CD4-positive, alpha-beta memory T cell (primary cell): Measurements from ENCODE around the gene ASB4. TPM values are rescaled to one million over a fixed set of nuclear protein-coding genes. Genes with fewer than 3 reads are reported as not detected.
"Not testable (repeated sequence)": the region's sequence is repeated elsewhere in the genome, so short reads cannot be mapped to it uniquely, and the experiment has no call there.

Experiments used
- CTCF ChIA-PET: fragments of 350-600 bp; sonication (Branson Sonifier 250); formaldehyde crosslinking; loops from one replicate; lab custom pipeline; 2021; ENCODE audit warnings: inconsistent platforms; ENCODE audit not compliant: partially characterized antibody; lab: Charles Lee
- POLR2A ChIA-PET: fragments of 350-600 bp; sonication (Branson Sonifier 250); formaldehyde crosslinking; loops from one replicate; lab custom pipeline; 2021; ENCODE audit not compliant: partially characterized antibody; lab: Charles Lee
- DNase-seq, 5 donors: peaks; one replicate each; pipeline versions ENCODE4 v3.0.0 to v3.0.0-alpha.2; 2020 to 2022; ENCODE audit warnings: mixed read lengths in 1 of 5
- H3K27ac ChIP-seq: one replicate; pipeline ENCODE4 v1.7.0; 2013; ENCODE audit warnings: low read depth, low read length
- H3K27me3 ChIP-seq: 2 replicates; pipeline ENCODE4 v1.7.0; 2013; ENCODE audit warnings: mild to moderate bottlenecking, low read length, moderate library complexity; ENCODE audit not compliant: insufficient read depth
- H3K36me3 ChIP-seq: 2 replicates; pipeline ENCODE4 v1.7.0; 2013; ENCODE audit warnings: mild to moderate bottlenecking, low read length, moderate library complexity; ENCODE audit not compliant: insufficient read depth
- H3K4me1 ChIP-seq: 2 replicates; pipeline ENCODE4 v1.7.0; 2013; ENCODE audit warnings: mild to moderate bottlenecking, low read length, moderate library complexity; ENCODE audit not compliant: insufficient read depth
- H3K4me3 ChIP-seq, 2 donors: one replicate each; pipeline ENCODE4 v1.7.0; 2013; ENCODE audit warnings: low read length in 2 of 2, mild to moderate bottlenecking in 1 of 2
- H3K9me3 ChIP-seq, 2 donors: one replicate each; pipeline ENCODE4 v1.7.0; 2013; ENCODE audit warnings: low read length in 2 of 2, control low read depth in 1 of 2; ENCODE audit not compliant: control insufficient read depth in 1 of 2
- H3K27ac Mint-ChIP-seq, 7 donors: one replicate each; pipeline ENCODE4 v1.8.0; 2020 to 2021; ENCODE audit warnings: mixed read lengths in 7 of 7, mild to moderate bottlenecking in 6 of 7, inconsistent platforms in 3 of 7, moderate library complexity in 3 of 7
- H3K27me3 Mint-ChIP-seq, 2 donors: one replicate each; pipeline ENCODE4 v1.8.0; 2020 to 2021; ENCODE audit warnings: mixed read lengths in 2 of 2
- H3K36me3 Mint-ChIP-seq, 2 donors: one replicate each; pipeline ENCODE4 v1.8.0; 2020 to 2021; ENCODE audit warnings: mixed read lengths in 2 of 2, inconsistent platforms in 1 of 2, mild to moderate bottlenecking in 1 of 2
- H3K4me1 Mint-ChIP-seq, 4 donors: one replicate each; pipeline ENCODE4 v1.8.0; 2020 to 2021; ENCODE audit warnings: mixed read lengths in 4 of 4, mild to moderate bottlenecking in 1 of 4
- H3K4me3 Mint-ChIP-seq, 8 donors: one replicate each; pipeline ENCODE4 v1.8.0; 2020 to 2021; ENCODE audit warnings: mixed read lengths in 8 of 8, mild to moderate bottlenecking in 7 of 8, moderate library complexity in 6 of 8, inconsistent platforms in 3 of 8
- H3K9me3 Mint-ChIP-seq, 8 donors: one replicate each; pipeline ENCODE4 v1.8.0; 2020 to 2021; ENCODE audit warnings: mixed read lengths in 8 of 8, mild to moderate bottlenecking in 5 of 8, inconsistent platforms in 3 of 8, moderate library complexity in 1 of 8
- intact Hi-C: fragments of 100-400 bp; cut with micrococcal nuclease; formaldehyde crosslinking; loops from one replicate; pipeline ENCODE4 v1.15.1; 2023
- polyA plus RNA-seq, 2 donors: library from polyadenylated mRNA; unstranded; fragments of 300-500 nt; fragmentation: Illumina TruSeq; gene quantifications; one replicate each; pipeline ENCODE4 v1.2.3, GENCODE V29; 2021
- total RNA-seq, 2 experiments: library from RNA; stranded (reverse); gene quantifications; one replicate each; pipeline ENCODE4 v1.2.3, GENCODE V29; 2021

The ASB4 gene
- total and polyA plus RNA-seq, 4 experiments from 2014 or later: not detected

- CTCF ChIA-PET: no interaction called here
- Histone ChIP-seq H3K4me1 (no peaks in the 10 kb centered on the region), H3K4me3 (no peak overlapping the region), H3K27me3 (no peaks in the 10 kb centered on the region), H3K9me3 (no peaks in the 10 kb centered on the region), H3K36me3 (no peaks in the 10 kb centered on the region), H3K27ac (no peak overlapping the region)
- Mint-ChIP-seq H3K4me3 (no peak overlapping the region), H3K9me3 (peaks cover 0 to 12% (median 6%) of the 10 kb centered on the region in 8 donors), H3K27ac (no peak overlapping the region), H3K36me3 (no peaks in the 10 kb centered on the region), H3K4me1 (no peaks in the 10 kb centered on the region), H3K27me3 (peaks cover 4 to 5% of the 10 kb centered on the region in 2 donors)
- intact Hi-C loops: no loop called here
- POLR2A ChIA-PET: no interaction called here
- DNase-seq: no peak
Observed at GRCh38 chr7:95454438-95455045, 31.2 kb upstream of the ASB4 start.

GRCh38 chr7:95457947-95458346, 27.8 kb upstream of the ASB4 start:
- Mint-ChIP-seq H3K4me3 (no peak overlapping the region), H3K27ac (no peak overlapping the region), H3K9me3 (peaks cover 0 to 23% (median 13%) of the 10 kb centered on the region in 8 donors), H3K4me1 (no peaks in the 10 kb centered on the region), H3K36me3 (no peaks in the 10 kb centered on the region), H3K27me3 (peaks cover 5 to 12% of the 10 kb centered on the region in 2 donors)
- no peak for DNase-seq
- Histone ChIP-seq H3K9me3 (no peaks in the 10 kb centered on the region), H3K4me3 (no peak overlapping the region), H3K36me3 (no peaks in the 10 kb centered on the region), H3K27ac (no peak overlapping the region), H3K4me1 (no peaks in the 10 kb centered on the region), H3K27me3 (no peaks in the 10 kb centered on the region)
- CTCF ChIA-PET: no interaction called here
- intact Hi-C loops: no loop called here
- POLR2A ChIA-PET: no interaction called here

GRCh38 chr7:95460653-95461052, 25.1 kb upstream of the ASB4 start:
- H3K9me3 ChIP-seq, H3K4me1 Mint-ChIP-seq, H3K27ac ChIP-seq, H3K36me3 Mint-ChIP-seq, DNase-seq, H3K4me1 ChIP-seq, intact Hi-C loops, H3K4me3 ChIP-seq, H3K27me3 ChIP-seq, H3K27ac Mint-ChIP-seq, H3K36me3 ChIP-seq, H3K4me3 Mint-ChIP-seq, CTCF ChIA-PET, POLR2A ChIA-PET: not testable (repeated sequence)
- Mint-ChIP-seq H3K9me3 (peaks cover 0 to 23% (median 13%) of the 10 kb centered on the region in 8 donors), H3K27me3 (peaks cover 5 to 12% of the 10 kb centered on the region in 2 donors)

DNA sequence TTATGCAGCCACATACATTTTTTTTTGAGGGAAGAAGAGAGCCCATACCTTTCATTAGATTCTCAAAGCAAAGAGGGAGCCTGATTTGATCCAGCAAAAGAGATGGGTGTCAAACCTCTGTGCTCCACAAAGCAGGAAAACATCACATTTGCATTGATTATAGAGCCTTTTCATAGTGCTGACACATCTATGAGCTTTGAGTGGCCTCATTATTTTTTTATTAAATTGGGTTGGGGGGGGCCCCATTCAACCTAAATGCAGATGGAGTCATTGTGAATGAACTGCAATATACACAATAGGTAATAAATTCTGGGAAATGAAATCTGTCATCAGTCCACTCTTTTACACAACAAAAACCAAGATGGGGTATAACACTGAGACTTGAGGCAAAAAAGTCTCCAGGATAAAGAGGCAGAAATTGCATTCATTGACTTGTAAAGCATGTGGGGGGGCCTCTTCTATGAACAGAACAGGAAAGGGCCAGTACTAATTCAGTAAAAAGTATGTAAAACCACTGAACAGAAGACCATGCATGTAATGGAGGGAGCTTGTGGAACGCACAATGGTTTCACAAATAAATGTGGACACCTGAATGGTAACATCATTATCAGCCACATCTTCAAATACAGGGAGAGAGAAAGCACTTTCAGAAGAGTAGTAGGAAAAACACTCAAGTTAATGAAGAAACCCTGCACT, 17.7 kb upstream of the ASB4 start:
- Mint-ChIP-seq H3K9me3 (no peaks in the 10 kb centered on the region), H3K27me3 (no peaks in the 10 kb centered on the region), H3K27ac (no peak overlapping the region), H3K36me3 (no peaks in the 10 kb centered on the region), H3K4me1 (peaks cover 6 to 10% (median 7%) of the 10 kb centered on the region in 4 donors), H3K4me3 (no peak overlapping the region)
- Histone ChIP-seq H3K4me1 (no peaks in the 10 kb centered on the region), H3K9me3 (no peaks in the 10 kb centered on the region), H3K36me3 (no peaks in the 10 kb centered on the region), H3K4me3 (no peak overlapping the region), H3K27ac (no peak overlapping the region), H3K27me3 (no peaks in the 10 kb centered on the region)
- DNase-seq: no peak
- ChIA-PET POLR2A (no interaction called here), CTCF (interaction anchor here (0.9 kb wide), 1 partner anchor 9 kb away, joined by 4 read pairs; no protein-coding TSS in a partner anchor)
- intact Hi-C loops: no loop called here

DNA sequence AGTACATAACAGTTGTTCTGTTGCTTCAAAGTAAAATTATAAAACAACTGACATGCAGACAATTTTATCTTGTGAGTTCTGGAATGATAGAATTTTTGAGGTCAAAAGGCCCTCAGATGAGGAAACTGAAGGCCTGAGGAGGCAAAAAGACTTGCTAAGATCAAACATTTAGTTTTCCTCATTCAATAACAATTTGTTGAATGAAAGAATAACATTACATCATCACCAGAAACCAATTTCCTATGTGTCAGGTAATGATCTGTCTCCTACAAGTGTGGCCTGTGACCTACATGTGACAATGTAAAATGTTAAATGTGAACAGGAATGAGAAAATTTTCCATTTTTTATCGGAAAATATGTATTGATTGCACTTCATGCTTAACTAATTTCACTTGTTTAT, 16.6 kb upstream of the ASB4 start:
- H3K4me3 ChIP-seq: no peak overlapping the region
- ChIA-PET CTCF (interaction anchor here (1.1 kb wide), 1 partner anchor 10 kb away, joined by 3 read pairs; no protein-coding TSS in a partner anchor), POLR2A (no interaction called here)
- DNase-seq: no peak
- no peaks in the 10 kb centered on the region for H3K9me3 ChIP-seq
- no peaks in the 10 kb centered on the region for H3K4me1 ChIP-seq
- Mint-ChIP-seq H3K36me3 (no peaks in the 10 kb centered on the region), H3K27me3 (no peaks in the 10 kb centered on the region), H3K4me3 (no peak overlapping the region), H3K4me1 (peaks cover 6 to 10% (median 7%) of the 10 kb centered on the region in 4 donors), H3K27ac (no peak overlapping the region), H3K9me3 (no peaks in the 10 kb centered on the region)
- H3K36me3 ChIP-seq: no peaks in the 10 kb centered on the region
- no peak overlapping the region for H3K27ac ChIP-seq
- H3K27me3 ChIP-seq: no peaks in the 10 kb centered on the region
- intact Hi-C loops: no loop called here

DNA sequence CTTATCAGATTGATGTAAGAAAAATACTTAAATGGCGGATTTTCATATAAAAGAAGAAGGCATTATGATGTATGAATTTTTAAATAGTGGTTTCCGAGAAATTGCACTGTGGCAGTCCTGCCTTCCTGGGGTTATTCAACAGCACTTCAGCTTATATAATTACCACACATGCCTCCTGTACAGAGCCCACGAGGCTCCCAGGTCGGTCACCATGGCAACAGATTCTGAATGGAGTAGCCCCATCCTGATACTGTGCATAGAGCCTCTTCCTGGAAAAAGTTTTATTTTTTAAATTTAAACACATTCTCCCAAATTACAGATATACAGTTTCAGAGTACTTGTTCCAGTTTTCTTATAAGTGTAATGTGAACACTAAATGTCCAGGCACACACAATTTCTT, 15.9 kb upstream of the ASB4 start:
- H3K36me3 Mint-ChIP-seq: no peaks in the 10 kb centered on the region
- no peaks in the 10 kb centered on the region for H3K27me3 Mint-ChIP-seq
- DNase-seq: no peak
- Histone ChIP-seq H3K27ac (no peak overlapping the region), H3K4me1 (no peaks in the 10 kb centered on the region), H3K36me3 (no peaks in the 10 kb centered on the region), H3K4me3 (no peak overlapping the region), H3K9me3 (no peaks in the 10 kb centered on the region), H3K27me3 (no peaks in the 10 kb centered on the region)
- H3K4me3 Mint-ChIP-seq: no peak overlapping the region
- ChIA-PET CTCF (interaction anchor here (1.1 kb wide), 1 partner anchor 9 kb away, joined by 3 read pairs; no protein-coding TSS in a partner anchor), POLR2A (no interaction called here)
- H3K9me3 Mint-ChIP-seq: no peaks in the 10 kb centered on the region
- intact Hi-C loops: no loop called here
- H3K4me1 Mint-ChIP-seq: peaks cover 6 to 10% (median 7%) of the 10 kb centered on the region in 4 donors
- no peak overlapping the region for H3K27ac Mint-ChIP-seq

- CTCF ChIA-PET: interaction anchor here (1.1 kb wide), 1 partner anchor 9 kb away, joined by 3 read pairs; no protein-coding TSS in a partner anchor
- intact Hi-C loops: no loop called here
- no peak overlapping the region for H3K4me3 Mint-ChIP-seq
- Histone ChIP-seq H3K9me3 (no peaks in the 10 kb centered on the region), H3K27ac (no peak overlapping the region), H3K4me1 (no peaks in the 10 kb centered on the region), H3K27me3 (no peaks in the 10 kb centered on the region), H3K4me3 (no peak overlapping the region), H3K36me3 (no peaks in the 10 kb centered on the region)
- H3K36me3 Mint-ChIP-seq: no peaks in the 10 kb centered on the region
- H3K27me3 Mint-ChIP-seq: no peaks in the 10 kb centered on the region
- peaks cover 6 to 10% (median 7%) of the 10 kb centered on the region in 4 donors for H3K4me1 Mint-ChIP-seq
- H3K9me3 Mint-ChIP-seq: no peaks in the 10 kb centered on the region
- peak overlapping the region in 1 of 7 donors; percentile 0 for H3K27ac Mint-ChIP-seq
- DNase-seq: no peak
- POLR2A ChIA-PET: no interaction called here
Observed at GRCh38 chr7:95470452-95470851, 15.3 kb upstream of the ASB4 start.
